WTC11 (cell line): ENCODE measurements around the gene TSPAN5. TPM values are rescaled to one million over a fixed set of nuclear protein-coding genes. Genes with fewer than 3 reads are reported as not detected.

Experiments
- ATAC-seq: fragments of 200-7000 bp; cut with Tn5 transposase; 2 replicates; pipeline ENCODE4 v1.10.0; 2021; ENCODE audit warnings: mild to moderate bottlenecking, moderate library complexity
- CTCF ChIA-PET: fragments of 300-600 bp; sonication (Branson Sonifier 250); formaldehyde crosslinking; loops from one replicate; lab custom pipeline; 2021; ENCODE audit warnings: antibody characterized with exemption; lab: Charles Lee
- POLR2A ChIA-PET: fragments of 350-600 bp; sonication (Branson Sonifier 250); formaldehyde crosslinking; loops from one replicate; lab custom pipeline; 2021; ENCODE audit warnings: antibody characterized with exemption; lab: Charles Lee
- DNase-seq: peaks from one replicate; pipeline ENCODE4 v3.0.0; 2021; ENCODE audit warnings: low spot score
- H3K27ac Mint-ChIP-seq: 2 replicates; pipeline ENCODE4 v1.8.0; 2021; ENCODE audit warnings: mixed read lengths
- H3K27me3 Mint-ChIP-seq: 2 replicates; pipeline ENCODE4 v1.8.0; 2021; ENCODE audit warnings: low read depth, mild to moderate bottlenecking, moderate library complexity, mixed read lengths
- H3K36me3 Mint-ChIP-seq: 2 replicates; pipeline ENCODE4 v1.8.0; 2021; ENCODE audit warnings: mixed read lengths
- H3K4me1 Mint-ChIP-seq: 2 replicates; pipeline ENCODE4 v1.8.0; 2022; ENCODE audit warnings: mixed read lengths
- H3K4me3 Mint-ChIP-seq: 2 replicates; pipeline ENCODE4 v1.8.0; 2021; ENCODE audit warnings: mild to moderate bottlenecking, moderate library complexity, mixed read lengths
- H3K9me3 Mint-ChIP-seq: 2 replicates; pipeline ENCODE4 v1.8.0; 2021; ENCODE audit warnings: mixed read lengths
- ATF2 ChIP-seq: sonication (generic); formaldehyde crosslinking; IDR thresholded peaks from 2 replicates; pipeline ENCODE4 v1.8.1; 2022; ENCODE audit warnings: low read depth, missing genetic modification reagents, borderline replicate concordance
- CBFB ChIP-seq: sonication (generic); formaldehyde crosslinking; IDR thresholded peaks from 2 replicates; pipeline ENCODE4 v1.8.1; 2022; ENCODE audit warnings: mild to moderate bottlenecking, low read depth, missing genetic modification reagents
- E2F1 ChIP-seq: sonication (generic); formaldehyde crosslinking; IDR thresholded peaks from 2 replicates; pipeline ENCODE4 v1.8.0; 2022; ENCODE audit warnings: mild to moderate bottlenecking, missing genetic modification reagents
- ERG ChIP-seq: fragments of 250-450 bp; sonication (Bioruptor Pico); IDR thresholded peaks from 2 replicates; pipeline ENCODE4 v1.8.0; 2021; ENCODE audit warnings: mild to moderate bottlenecking
- FOXJ3 ChIP-seq: sonication (generic); formaldehyde crosslinking; IDR thresholded peaks from 2 replicates; pipeline ENCODE4 v1.9.0; 2021; ENCODE audit warnings: missing genetic modification reagents, mild to moderate bottlenecking, borderline replicate concordance
- FOXP1 ChIP-seq: sonication (generic); formaldehyde crosslinking; IDR thresholded peaks from 2 replicates; pipeline ENCODE4 v1.8.0; 2022; ENCODE audit warnings: missing genetic modification reagents, mild to moderate bottlenecking, moderate library complexity, borderline replicate concordance
- NR1H2 ChIP-seq: sonication (generic); formaldehyde crosslinking; IDR thresholded peaks from 2 replicates; pipeline ENCODE4 v1.9.0; 2021; ENCODE audit warnings: mild to moderate bottlenecking, moderate library complexity, missing genetic modification reagents
- PREB ChIP-seq: sonication (generic); formaldehyde crosslinking; IDR thresholded peaks from 2 replicates; pipeline ENCODE4 v1.8.1; 2022; ENCODE audit warnings: mild to moderate bottlenecking, missing genetic modification reagents, moderate library complexity, borderline replicate concordance
- SMAD3 ChIP-seq: sonication (generic); formaldehyde crosslinking; IDR thresholded peaks from 2 replicates; pipeline ENCODE4 v1.8.0; 2022; ENCODE audit warnings: missing genetic modification reagents, mild to moderate bottlenecking, borderline replicate concordance
- TEAD4 ChIP-seq: sonication (generic); formaldehyde crosslinking; IDR thresholded peaks from 2 replicates; pipeline ENCODE4 v1.8.0; 2022; ENCODE audit warnings: mild to moderate bottlenecking, missing genetic modification reagents
- TP53 ChIP-seq: sonication (generic); formaldehyde crosslinking; IDR thresholded peaks from 2 replicates; pipeline ENCODE4 v1.8.1; 2023; ENCODE audit warnings: mild to moderate bottlenecking, missing genetic modification reagents
- ZBTB43 ChIP-seq: sonication (generic); formaldehyde crosslinking; IDR thresholded peaks from 2 replicates; pipeline ENCODE4 v1.8.1; 2023; ENCODE audit warnings: mild to moderate bottlenecking, missing genetic modification reagents
- total RNA-seq: library from RNA; stranded (reverse); gene quantifications from 3 replicates; pipeline ENCODE4 v1.2.3, GENCODE V29; 2021
- TF ChIP-seq, protein P1 (sequence below): sonication (generic); formaldehyde crosslinking; IDR thresholded peaks from 2 replicates; pipeline ENCODE4 v1.8.1; 2023; ENCODE audit warnings: mild to moderate bottlenecking, missing genetic modification reagents, borderline replicate concordance
- TF ChIP-seq, protein P2 (sequence below): sonication (generic); formaldehyde crosslinking; IDR thresholded peaks from 2 replicates; pipeline ENCODE4 v1.8.1; 2023; ENCODE audit warnings: mild to moderate bottlenecking, missing genetic modification reagents, moderate library complexity
- TF ChIP-seq, protein P3 (sequence below): fragments of 250-450 bp; sonication (Bioruptor Pico); IDR thresholded peaks from 2 replicates; pipeline ENCODE4 v1.9.0; 2021; ENCODE audit warnings: mild to moderate bottlenecking

TSPAN5 gene
- total RNA-seq, 1 experiment from 2014 or later: 22.7 TPM

DNA sequence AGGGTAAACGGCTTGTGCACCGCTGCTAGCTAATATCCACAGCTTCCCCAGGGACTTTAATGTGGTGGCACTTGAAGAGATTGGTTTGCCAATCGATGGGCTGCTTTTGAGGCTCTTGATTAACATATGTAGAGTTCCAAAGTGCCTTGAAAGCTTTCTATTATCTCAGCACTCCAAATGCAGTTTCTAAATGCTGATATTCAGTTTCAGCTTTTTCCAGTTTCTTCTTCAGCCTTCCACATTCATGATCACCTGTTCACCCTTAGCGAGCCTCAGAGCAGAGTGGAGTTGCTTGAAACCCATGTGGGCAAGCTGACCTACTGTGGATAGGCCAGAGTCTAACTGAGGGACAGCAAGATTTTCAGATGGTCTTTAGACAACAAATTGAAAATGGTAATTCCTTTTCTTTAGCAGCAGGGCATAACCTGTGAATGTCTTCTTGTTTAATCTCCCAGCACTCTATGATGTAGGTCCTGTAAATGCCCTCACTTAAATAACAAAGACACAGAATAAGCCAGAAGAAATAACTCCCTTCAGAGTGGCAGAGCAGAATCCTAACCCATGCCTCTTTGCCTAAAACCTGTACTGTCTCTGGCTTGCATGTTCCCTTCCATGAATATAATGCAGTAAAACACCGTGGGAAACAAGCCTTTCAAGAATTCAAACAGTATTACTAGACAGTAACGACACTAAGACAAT is 99.8 kb downstream of the TSPAN5 start:
- TF ChIP-seq TEAD4 (CRISPR knock-in tag) (no peak), ERG (no peak), SMAD3 (CRISPR knock-in tag) (no peak), NR1H2 (no peak), TP53 (CRISPR knock-in tag) (no peak), ATF2 (CRISPR knock-in tag) (no peak), ZBTB43 (CRISPR knock-in tag) (no peak), FOXJ3 (CRISPR knock-in tag) (no peak), PREB (CRISPR knock-in tag) (no peak), E2F1 (CRISPR knock-in tag) (no peak), FOXP1 (CRISPR knock-in tag) (no peak), CBFB (no peak)
- TF ChIP-seq, protein P1, sequence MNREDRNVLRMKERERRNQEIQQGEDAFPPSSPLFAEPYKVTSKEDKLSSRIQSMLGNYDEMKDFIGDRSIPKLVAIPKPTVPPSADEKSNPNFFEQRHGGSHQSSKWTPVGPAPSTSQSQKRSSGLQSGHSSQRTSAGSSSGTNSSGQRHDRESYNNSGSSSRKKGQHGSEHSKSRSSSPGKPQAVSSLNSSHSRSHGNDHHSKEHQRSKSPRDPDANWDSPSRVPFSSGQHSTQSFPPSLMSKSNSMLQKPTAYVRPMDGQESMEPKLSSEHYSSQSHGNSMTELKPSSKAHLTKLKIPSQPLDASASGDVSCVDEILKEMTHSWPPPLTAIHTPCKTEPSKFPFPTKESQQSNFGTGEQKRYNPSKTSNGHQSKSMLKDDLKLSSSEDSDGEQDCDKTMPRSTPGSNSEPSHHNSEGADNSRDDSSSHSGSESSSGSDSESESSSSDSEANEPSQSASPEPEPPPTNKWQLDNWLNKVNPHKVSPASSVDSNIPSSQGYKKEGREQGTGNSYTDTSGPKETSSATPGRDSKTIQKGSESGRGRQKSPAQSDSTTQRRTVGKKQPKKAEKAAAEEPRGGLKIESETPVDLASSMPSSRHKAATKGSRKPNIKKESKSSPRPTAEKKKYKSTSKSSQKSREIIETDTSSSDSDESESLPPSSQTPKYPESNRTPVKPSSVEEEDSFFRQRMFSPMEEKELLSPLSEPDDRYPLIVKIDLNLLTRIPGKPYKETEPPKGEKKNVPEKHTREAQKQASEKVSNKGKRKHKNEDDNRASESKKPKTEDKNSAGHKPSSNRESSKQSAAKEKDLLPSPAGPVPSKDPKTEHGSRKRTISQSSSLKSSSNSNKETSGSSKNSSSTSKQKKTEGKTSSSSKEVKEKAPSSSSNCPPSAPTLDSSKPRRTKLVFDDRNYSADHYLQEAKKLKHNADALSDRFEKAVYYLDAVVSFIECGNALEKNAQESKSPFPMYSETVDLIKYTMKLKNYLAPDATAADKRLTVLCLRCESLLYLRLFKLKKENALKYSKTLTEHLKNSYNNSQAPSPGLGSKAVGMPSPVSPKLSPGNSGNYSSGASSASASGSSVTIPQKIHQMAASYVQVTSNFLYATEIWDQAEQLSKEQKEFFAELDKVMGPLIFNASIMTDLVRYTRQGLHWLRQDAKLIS (CRISPR knock-in tag): no peak
- TF ChIP-seq, protein P2, sequence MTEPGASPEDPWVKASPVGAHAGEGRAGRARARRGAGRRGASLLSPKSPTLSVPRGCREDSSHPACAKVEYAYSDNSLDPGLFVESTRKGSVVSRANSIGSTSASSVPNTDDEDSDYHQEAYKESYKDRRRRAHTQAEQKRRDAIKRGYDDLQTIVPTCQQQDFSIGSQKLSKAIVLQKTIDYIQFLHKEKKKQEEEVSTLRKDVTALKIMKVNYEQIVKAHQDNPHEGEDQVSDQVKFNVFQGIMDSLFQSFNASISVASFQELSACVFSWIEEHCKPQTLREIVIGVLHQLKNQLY: no peak
- TF ChIP-seq, protein P3, sequence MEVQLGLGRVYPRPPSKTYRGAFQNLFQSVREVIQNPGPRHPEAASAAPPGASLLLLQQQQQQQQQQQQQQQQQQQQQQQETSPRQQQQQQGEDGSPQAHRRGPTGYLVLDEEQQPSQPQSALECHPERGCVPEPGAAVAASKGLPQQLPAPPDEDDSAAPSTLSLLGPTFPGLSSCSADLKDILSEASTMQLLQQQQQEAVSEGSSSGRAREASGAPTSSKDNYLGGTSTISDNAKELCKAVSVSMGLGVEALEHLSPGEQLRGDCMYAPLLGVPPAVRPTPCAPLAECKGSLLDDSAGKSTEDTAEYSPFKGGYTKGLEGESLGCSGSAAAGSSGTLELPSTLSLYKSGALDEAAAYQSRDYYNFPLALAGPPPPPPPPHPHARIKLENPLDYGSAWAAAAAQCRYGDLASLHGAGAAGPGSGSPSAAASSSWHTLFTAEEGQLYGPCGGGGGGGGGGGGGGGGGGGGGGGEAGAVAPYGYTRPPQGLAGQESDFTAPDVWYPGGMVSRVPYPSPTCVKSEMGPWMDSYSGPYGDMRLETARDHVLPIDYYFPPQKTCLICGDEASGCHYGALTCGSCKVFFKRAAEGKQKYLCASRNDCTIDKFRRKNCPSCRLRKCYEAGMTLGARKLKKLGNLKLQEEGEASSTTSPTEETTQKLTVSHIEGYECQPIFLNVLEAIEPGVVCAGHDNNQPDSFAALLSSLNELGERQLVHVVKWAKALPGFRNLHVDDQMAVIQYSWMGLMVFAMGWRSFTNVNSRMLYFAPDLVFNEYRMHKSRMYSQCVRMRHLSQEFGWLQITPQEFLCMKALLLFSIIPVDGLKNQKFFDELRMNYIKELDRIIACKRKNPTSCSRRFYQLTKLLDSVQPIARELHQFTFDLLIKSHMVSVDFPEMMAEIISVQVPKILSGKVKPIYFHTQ (CRISPR knock-in tag): no peak
- peak overlapping the region; percentile 62 for H3K4me3 Mint-ChIP-seq
- peaks cover 12% of the 10 kb centered on the region for H3K9me3 Mint-ChIP-seq
- peak overlapping the region; percentile 95 for H3K27ac Mint-ChIP-seq
- H3K27me3 Mint-ChIP-seq: no peaks in the 10 kb centered on the region
- ChIA-PET CTCF (interaction anchor here (0.8 kb wide), 1 partner anchor 52 kb away, joined by 3 read pairs; no protein-coding TSS in a partner anchor), POLR2A (interaction anchor here (0.6 kb wide), 2 partner anchors 19 to 100 kb away, joined by 3 to 4 read pairs; partner anchors contain the start of gene TSPAN5)
- ATAC-seq (peak; percentile 79), DNase-seq (no peak)
- H3K36me3 Mint-ChIP-seq: peaks cover 11% of the 10 kb centered on the region
- peaks cover 84% of the 10 kb centered on the region for H3K4me1 Mint-ChIP-seq
